ENCODE data around the gene CTBS. TPM values are rescaled to one million over a fixed set of nuclear protein-coding genes. Genes with fewer than 3 reads are reported as not detected.
A peak's percentile ranks its signal among the peaks of the same experiment; 100 is the strongest.

The CTBS gene
- polyA plus RNA-seq, 1 donor (not counting 4 experiments of a cell fraction or from before 2014, with no cell fraction given) = 16.7 TPM

DNA sequence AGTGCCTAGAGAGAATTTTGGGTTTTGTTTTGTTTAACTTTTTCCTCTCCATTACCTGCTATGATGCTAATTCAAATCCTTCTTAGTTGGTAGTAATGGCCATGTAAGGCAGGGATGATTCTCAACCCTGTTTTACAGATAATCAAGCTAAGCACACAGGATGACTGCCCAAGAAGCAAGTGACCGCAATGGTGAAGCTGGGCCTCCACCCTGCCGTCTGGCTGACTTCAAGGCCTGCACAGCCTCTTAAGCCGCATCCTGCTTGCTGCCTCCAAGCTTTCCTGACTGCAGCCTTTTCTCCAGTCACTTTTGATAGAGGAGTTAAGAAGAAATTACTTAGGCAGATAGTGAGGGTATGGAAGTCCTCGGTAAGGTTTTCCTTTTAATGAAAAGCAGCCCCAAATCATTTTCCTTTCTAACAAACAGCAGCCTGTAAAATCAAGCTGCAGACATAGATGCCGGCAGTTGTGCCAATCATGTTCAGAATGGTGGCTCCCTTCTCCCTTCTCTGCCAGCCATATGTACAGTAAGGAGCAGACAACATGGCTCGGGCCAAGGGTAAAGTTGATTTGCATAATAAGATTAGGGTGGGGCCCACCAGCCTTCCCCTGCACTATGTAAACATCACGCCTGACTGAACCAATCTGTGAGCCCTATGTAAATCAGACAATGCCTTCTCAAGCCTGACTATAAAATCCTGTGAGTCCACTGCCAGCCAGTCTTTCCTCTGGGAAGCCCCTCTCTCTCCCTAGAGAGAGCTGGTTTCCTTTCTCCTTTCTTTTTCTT, 8.8 kb upstream of the CTBS start:
- H2AFZ ChIP-seq (ENCODE audit: control insufficient read depth, low read length) = peak overlapping the region; percentile 4
- no peak for TF ChIP-seq EZH2 (IDR thresholded peaks at IDR 0.05; ENCODE audit: low read length)
- TF ChIP-seq, protein P1, sequence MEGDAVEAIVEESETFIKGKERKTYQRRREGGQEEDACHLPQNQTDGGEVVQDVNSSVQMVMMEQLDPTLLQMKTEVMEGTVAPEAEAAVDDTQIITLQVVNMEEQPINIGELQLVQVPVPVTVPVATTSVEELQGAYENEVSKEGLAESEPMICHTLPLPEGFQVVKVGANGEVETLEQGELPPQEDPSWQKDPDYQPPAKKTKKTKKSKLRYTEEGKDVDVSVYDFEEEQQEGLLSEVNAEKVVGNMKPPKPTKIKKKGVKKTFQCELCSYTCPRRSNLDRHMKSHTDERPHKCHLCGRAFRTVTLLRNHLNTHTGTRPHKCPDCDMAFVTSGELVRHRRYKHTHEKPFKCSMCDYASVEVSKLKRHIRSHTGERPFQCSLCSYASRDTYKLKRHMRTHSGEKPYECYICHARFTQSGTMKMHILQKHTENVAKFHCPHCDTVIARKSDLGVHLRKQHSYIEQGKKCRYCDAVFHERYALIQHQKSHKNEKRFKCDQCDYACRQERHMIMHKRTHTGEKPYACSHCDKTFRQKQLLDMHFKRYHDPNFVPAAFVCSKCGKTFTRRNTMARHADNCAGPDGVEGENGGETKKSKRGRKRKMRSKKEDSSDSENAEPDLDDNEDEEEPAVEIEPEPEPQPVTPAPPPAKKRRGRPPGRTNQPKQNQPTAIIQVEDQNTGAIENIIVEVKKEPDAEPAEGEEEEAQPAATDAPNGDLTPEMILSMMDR (optimal IDR thresholded peaks at IDR 0.05 in 1 of 3, IDR thresholded peaks at IDR 0.05 in 1 of 3, conservative IDR thresholded peaks at IDR 0.05 in 1 of 3; ENCODE audit: extremely low read depth in 1 of 3, insufficient read depth in 2 of 3, low read length in 3 of 3) = no peak
- no peaks in the 10 kb centered on the region for H3K27me3 ChIP-seq (ENCODE audit: control insufficient read depth, extremely low read depth, insufficient read depth, low read length)
- no peak overlapping the region for H3K4me2 ChIP-seq (ENCODE audit: control insufficient read depth, extremely low read depth, insufficient read depth, low read depth, low read length)
- no peaks in the 10 kb centered on the region for H3K9me1 ChIP-seq (ENCODE audit: control insufficient read depth, extremely low read depth, insufficient read depth, low read length)
- H3K4me3 ChIP-seq (ENCODE audit: control insufficient read depth in 2 of 3, extremely low read depth in 1 of 3, insufficient read depth in 2 of 3, low read depth in 1 of 3, low read length in 3 of 3) = no peak overlapping the region
- H3K4me1 ChIP-seq (ENCODE audit: control insufficient read depth, extremely low read depth, insufficient read depth, low read length) = peaks cover 7% of the 10 kb centered on the region
- FAIRE-seq (no peak), DNase-seq (ENCODE audit: low read depth, low spot score) (no peak)
- no peak overlapping the region for H3K9ac ChIP-seq (ENCODE audit: control insufficient read depth, extremely low read depth, insufficient read depth, low read length)
- peaks cover 2% of the 10 kb centered on the region for H3K9me3 ChIP-seq (ENCODE audit: control insufficient read depth, low read depth, low read length)
- no peaks in the 10 kb centered on the region for H3K79me2 ChIP-seq (ENCODE audit: control insufficient read depth, insufficient read depth, low read length)
- dilution Hi-C loops (cut with MboI; ENCODE audit: extremely low pct_ligation_motif_present, low sequenced_read_pairs) = no loop called here
- no peaks in the 10 kb centered on the region for H3K36me3 ChIP-seq (ENCODE audit: control insufficient read depth in 2 of 2, extremely low read depth in 1 of 2, insufficient read depth in 2 of 2, low read length in 2 of 2)
- no peaks in the 10 kb centered on the region for H4K20me1 ChIP-seq (ENCODE audit: control insufficient read depth, extremely low read depth, insufficient read depth, low read length)
- no peak overlapping the region for H3K27ac ChIP-seq (ENCODE audit: control insufficient read depth, insufficient read depth, low read length)

DNA sequence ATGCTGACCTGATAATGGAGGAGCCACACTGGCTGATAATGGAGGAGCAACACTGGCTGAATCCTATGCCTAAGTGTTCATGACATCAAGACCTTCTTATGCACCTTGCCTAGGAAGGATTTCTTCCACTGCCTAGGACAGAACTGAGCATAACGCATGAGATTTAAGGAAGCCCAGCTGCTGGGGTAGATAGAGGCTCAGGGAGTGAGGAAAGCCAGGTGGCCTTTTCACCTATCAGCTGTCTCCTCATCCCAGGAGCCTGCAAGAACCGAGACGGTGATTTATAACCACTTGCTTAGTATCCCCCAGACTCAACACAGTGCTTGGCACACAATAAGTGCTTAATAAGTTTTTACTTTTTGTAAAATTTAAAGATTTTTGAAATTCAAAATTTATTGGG, 7.4 kb upstream of the CTBS start:
- no peak overlapping the region for H3K9ac ChIP-seq (ENCODE audit: control insufficient read depth, extremely low read depth, insufficient read depth, low read length)
- H3K9me3 ChIP-seq (ENCODE audit: control insufficient read depth, low read depth, low read length) = peaks cover 2% of the 10 kb centered on the region
- no peak overlapping the region for H3K27ac ChIP-seq (ENCODE audit: control insufficient read depth, insufficient read depth, low read length)
- no peaks in the 10 kb centered on the region for H3K9me1 ChIP-seq (ENCODE audit: control insufficient read depth, extremely low read depth, insufficient read depth, low read length)
- no peaks in the 10 kb centered on the region for H3K79me2 ChIP-seq (ENCODE audit: control insufficient read depth, insufficient read depth, low read length)
- no peak overlapping the region for H3K4me2 ChIP-seq (ENCODE audit: control insufficient read depth, extremely low read depth, insufficient read depth, low read depth, low read length)
- DNase-seq (ENCODE audit: low read depth, low spot score) (no peak), FAIRE-seq (no peak)
- no peak overlapping the region for H2AFZ ChIP-seq (ENCODE audit: control insufficient read depth, low read length)
- H3K36me3 ChIP-seq (ENCODE audit: control insufficient read depth in 2 of 2, extremely low read depth in 1 of 2, insufficient read depth in 2 of 2, low read length in 2 of 2) = no peaks in the 10 kb centered on the region
- no peak for TF ChIP-seq EZH2 (IDR thresholded peaks at IDR 0.05; ENCODE audit: low read length)
- TF ChIP-seq, protein P1 (optimal IDR thresholded peaks at IDR 0.05 in 1 of 3, IDR thresholded peaks at IDR 0.05 in 1 of 3, conservative IDR thresholded peaks at IDR 0.05 in 1 of 3; ENCODE audit: extremely low read depth in 1 of 3, insufficient read depth in 2 of 3, low read length in 3 of 3) = no peak
- H4K20me1 ChIP-seq (ENCODE audit: control insufficient read depth, extremely low read depth, insufficient read depth, low read length) = no peaks in the 10 kb centered on the region
- dilution Hi-C loops (cut with MboI; ENCODE audit: extremely low pct_ligation_motif_present, low sequenced_read_pairs) = no loop called here
- peaks cover 11% of the 10 kb centered on the region for H3K4me1 ChIP-seq (ENCODE audit: control insufficient read depth, extremely low read depth, insufficient read depth, low read length)
- H3K27me3 ChIP-seq (ENCODE audit: control insufficient read depth, extremely low read depth, insufficient read depth, low read length) = no peaks in the 10 kb centered on the region
- no peak overlapping the region for H3K4me3 ChIP-seq (ENCODE audit: control insufficient read depth in 2 of 3, extremely low read depth in 1 of 3, insufficient read depth in 2 of 3, low read depth in 1 of 3, low read length in 3 of 3)
